Skeletal muscle tissue (tissue), 4 donors: ENCODE results near the gene TBC1D10A. TPM values are rescaled to one million over a fixed set of nuclear protein-coding genes. Genes with fewer than 3 reads are reported as not detected.

ENCODE experiments used
- H3K27ac ChIP-seq: one replicate; pipeline ENCODE4 v1.7.0; 2013; ENCODE audit warnings: mild to moderate bottlenecking, low read depth, low read length, inconsistent platforms
- H3K27me3 ChIP-seq, 3 donors: one replicate each; pipeline ENCODE4 v1.7.0; 2013; ENCODE audit warnings: low read length in 3 of 3; ENCODE audit not compliant: control insufficient read depth in 3 of 3, insufficient read depth in 3 of 3
- H3K36me3 ChIP-seq, 3 donors: one replicate each; pipeline ENCODE4 v1.7.0; 2013; ENCODE audit warnings: low read length in 3 of 3; ENCODE audit not compliant: control insufficient read depth in 3 of 3, insufficient read depth in 3 of 3
- H3K4me1 ChIP-seq, 3 donors: one replicate each; pipeline ENCODE4 v1.7.0; 2013; ENCODE audit warnings: low read length in 3 of 3, mild to moderate bottlenecking in 3 of 3; ENCODE audit not compliant: control insufficient read depth in 3 of 3, insufficient read depth in 3 of 3
- H3K4me3 ChIP-seq, 3 donors: one replicate each; pipeline ENCODE4 v1.7.0; 2013; ENCODE audit warnings: low read length in 3 of 3
- H3K9ac ChIP-seq, 3 donors: one replicate each; pipeline ENCODE4 v1.7.0; 2013; ENCODE audit warnings: low read length in 3 of 3, mild to moderate bottlenecking in 3 of 3, moderate library complexity in 2 of 3, low read depth in 1 of 3
- H3K9me3 ChIP-seq, 3 donors: one replicate each; pipeline ENCODE4 v1.7.0; 2013; ENCODE audit warnings: low read length in 3 of 3; ENCODE audit not compliant: control insufficient read depth in 3 of 3
- total RNA-seq: library from RNA; depleted of rRNA; stranded (reverse); fragments of >200 nt; gene quantifications from one replicate; pipeline ENCODE4 v1.2.3, GENCODE V29; 2014
- donor health status: Osteomylitis.

Gene TBC1D10A
- total RNA-seq, 1 donor from 2014 or later = 7.3 TPM

DNA sequence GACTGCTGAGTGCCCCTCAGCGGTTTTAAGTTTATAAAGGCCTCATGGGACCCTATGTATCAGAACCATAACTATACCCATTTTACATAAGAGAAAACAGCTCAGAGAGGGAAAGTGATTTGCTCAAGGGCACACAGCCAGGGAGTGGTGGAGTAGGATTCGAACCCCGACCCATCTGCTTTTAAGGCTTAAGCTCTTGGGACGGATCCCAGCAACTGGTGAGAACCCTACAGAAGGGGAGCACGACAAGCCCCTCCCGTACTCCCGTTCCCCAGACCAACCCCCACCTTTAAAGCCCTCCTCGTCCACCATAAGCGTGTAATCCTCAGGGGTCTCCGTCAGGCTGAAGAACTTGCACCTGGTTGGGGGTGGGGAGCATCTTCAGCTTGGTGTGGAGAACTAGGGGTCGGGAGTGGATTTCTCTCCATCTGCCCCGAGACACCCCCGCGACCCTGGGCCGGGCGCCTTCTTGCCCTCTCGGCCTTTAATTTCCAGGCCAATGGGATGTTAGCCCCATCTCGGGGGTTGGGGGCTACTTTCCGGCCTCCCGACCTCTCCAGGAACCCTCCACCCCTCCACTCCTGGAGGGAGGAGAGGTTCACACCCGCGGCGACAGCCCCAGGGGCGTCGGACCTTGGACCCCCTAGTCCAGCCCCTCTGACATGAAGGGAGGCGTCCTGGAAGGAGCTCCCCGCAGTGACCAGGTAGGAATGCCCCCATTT lies 38.2 kb downstream of the TBC1D10A start:
- Histone ChIP-seq H3K4me1 (peaks cover 35 to 43% (median 37%) of the 10 kb centered on the region in 3 donors), H3K27me3 (no peaks in the 10 kb centered on the region), H3K9ac (peak overlapping the region; percentile 65 to 86 (median 80)), H3K4me3 (peak overlapping the region; percentile 74 to 83 (median 81)), H3K9me3 (no peaks in the 10 kb centered on the region), H3K36me3 (peaks cover 7 to 11% (median 10%) of the 10 kb centered on the region in 3 donors), H3K27ac (peak overlapping the region; percentile 67)

DNA sequence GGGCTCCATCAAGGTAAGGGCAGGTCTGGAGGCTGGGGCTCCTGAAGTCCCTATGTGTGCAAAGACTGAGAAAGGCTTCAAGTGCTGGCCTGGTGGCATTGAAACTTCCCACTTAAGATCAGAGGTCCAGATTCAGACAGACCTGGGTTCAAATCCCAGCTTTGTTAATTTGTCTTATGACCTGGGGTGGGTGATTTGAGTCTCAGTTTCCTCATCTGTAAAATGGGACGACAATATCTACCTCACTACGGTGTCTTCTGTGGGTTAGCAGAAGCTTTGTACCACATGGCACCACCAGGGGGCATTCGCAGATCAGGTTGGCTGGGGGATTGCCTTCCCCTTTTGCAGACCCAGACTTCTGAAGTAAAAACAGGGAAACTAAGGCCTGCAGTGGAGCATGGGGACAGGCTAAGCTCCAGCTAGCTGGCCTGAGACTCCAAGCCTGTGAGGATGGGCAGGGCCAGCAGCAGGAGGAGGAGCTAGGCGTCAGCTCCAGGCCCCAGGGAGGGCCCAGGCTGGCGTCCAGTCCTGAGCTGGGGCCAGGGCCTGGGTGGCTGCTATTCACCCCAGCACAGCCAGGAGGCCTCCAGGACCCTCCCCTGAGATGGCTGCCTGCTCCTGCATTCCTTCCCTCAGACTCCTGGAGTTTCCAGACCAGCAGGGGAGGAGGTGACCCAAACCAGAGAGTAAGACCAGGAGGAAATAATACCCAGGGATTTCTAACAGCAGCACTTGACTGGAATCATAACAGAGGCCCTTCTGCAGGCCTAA lies 38.9 kb downstream of the TBC1D10A start:
- peaks cover under 1 to 5% (median 2%) of the 10 kb centered on the region in 3 donors for H3K36me3 ChIP-seq
- peak overlapping the region; percentile 67 for H3K27ac ChIP-seq

DNA sequence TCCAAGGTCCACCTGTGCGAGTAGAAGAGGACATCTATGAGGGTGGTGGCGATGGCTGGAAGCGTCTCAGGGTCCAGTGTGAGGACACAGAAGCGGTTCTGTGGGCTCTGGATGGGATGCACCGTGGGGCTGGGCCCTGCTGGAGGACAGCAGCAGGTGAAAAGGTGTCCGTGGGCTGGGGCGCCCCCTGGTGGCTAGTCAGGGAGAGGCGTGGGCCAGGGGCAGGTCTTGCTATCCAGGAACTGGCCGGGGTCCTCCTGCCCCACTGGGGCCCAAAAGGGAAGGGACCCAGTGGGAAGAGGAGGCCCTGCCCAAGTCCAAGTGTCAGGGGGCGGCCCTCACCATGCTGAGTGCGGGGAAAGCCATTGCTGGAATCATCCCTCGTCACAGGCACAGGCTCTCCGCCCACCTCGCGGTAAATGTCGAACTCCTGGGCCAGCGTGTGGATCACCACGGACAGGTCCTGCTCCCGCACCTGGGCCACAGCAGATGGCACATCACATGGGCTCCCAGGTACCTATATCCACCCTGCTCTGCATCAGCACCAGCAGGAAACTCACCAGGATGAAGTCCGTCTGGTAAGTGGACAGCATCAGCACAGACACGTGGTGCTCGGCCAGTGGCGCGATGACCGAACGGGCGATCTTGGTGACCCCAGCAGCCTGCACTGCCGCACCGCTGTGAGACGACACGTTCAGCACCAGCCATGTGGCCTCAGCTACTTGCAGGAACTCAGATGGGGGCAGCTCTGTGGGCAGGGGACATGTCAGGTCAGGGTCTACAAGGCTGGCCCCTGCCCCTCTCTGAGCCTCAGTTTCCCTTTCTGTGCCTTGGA lies 39.7 kb downstream of the TBC1D10A start:
- Histone ChIP-seq H3K4me3 (no peak overlapping the region), H3K9me3 (no peaks in the 10 kb centered on the region), H3K4me1 (peaks cover 35 to 38% (median 36%) of the 10 kb centered on the region in 3 donors), H3K27ac (no peak overlapping the region), H3K36me3 (no peaks in the 10 kb centered on the region), H3K27me3 (no peaks in the 10 kb centered on the region), H3K9ac (no peak overlapping the region)

More for the DNA sequence above, 38.9 kb downstream of the TBC1D10A start:
- peaks cover 35 to 43% (median 37%) of the 10 kb centered on the region in 3 donors for H3K4me1 ChIP-seq
- peak overlapping the region in 2 of 3 donors; percentile 60 to 80 for H3K9ac ChIP-seq
- H3K9me3 ChIP-seq = no peaks in the 10 kb centered on the region
- peak overlapping the region; percentile 74 to 83 (median 81) for H3K4me3 ChIP-seq
- no peaks in the 10 kb centered on the region for H3K27me3 ChIP-seq

- Histone ChIP-seq H3K27me3 (no peaks in the 10 kb centered on the region), H3K4me1 (peaks cover 29 to 33% (median 30%) of the 10 kb centered on the region in 3 donors), H3K4me3 (no peak overlapping the region), H3K27ac (no peak overlapping the region), H3K9me3 (no peaks in the 10 kb centered on the region), H3K36me3 (no peaks in the 10 kb centered on the region), H3K9ac (no peak overlapping the region)
Measured at GRCh38 chr22:30286331-30286730, 40.4 kb downstream of the TBC1D10A start.

DNA sequence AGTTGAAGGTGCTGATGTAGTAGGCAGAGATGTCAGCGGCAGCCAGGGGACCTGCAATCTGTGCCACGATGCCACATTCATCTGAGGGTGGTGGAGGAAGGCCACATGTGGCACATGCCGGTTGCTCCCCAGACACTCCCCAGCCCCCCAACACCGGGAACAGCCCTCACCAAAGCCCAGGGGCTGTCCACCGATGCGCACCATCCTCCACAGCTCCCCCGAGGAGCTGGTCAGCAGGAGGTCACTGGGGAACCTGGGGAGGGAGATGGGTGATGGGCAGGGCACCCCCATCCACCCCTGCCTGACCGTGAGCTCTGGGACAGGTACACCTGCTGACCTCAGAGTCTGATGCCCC lies 40.9 kb downstream of the TBC1D10A start:
- no peaks in the 10 kb centered on the region for H3K27me3 ChIP-seq
- H3K4me3 ChIP-seq = no peak overlapping the region
- no peaks in the 10 kb centered on the region for H3K9me3 ChIP-seq
- H3K9ac ChIP-seq = no peak overlapping the region
- H3K27ac ChIP-seq = no peak overlapping the region
- no peaks in the 10 kb centered on the region for H3K36me3 ChIP-seq
- peaks cover 24 to 28% (median 25%) of the 10 kb centered on the region in 3 donors for H3K4me1 ChIP-seq

DNA sequence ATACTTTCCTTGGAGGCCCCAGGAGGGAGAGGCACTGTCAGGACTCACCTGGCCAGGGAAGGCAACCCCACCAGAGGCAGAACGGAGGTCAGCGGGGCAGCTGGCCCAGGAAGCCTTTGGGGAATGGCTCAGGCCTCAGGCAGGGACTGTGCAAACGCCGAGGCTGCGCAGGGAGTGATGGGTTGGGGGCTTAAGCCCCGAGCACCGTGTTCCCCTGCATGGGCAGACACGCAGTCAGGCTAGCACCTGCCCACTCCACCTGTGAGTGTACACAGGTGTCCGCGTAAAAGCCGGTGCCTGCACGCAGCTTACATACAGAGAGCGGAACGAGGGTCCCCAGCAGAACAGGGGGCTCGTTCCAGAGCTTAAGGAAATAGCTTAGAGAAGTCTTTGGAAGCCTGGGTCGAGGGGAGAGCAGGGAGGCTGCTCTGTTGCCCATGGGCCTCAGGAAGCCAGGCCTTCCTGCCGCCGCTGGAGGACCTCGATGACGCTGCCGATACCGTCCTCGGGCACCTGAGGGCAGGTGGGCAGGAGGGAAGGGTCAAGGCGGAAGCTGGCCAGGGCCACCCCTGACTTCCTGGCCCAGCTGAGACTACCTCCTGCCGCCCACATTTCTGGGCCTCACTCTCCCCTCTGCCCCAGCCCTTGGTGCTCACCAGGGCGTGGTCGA lies 41.4 kb downstream of the TBC1D10A start:
- Histone ChIP-seq H3K27ac (no peak overlapping the region), H3K4me3 (no peak overlapping the region), H3K36me3 (no peaks in the 10 kb centered on the region), H3K4me1 (peaks cover 18 to 22% (median 20%) of the 10 kb centered on the region in 3 donors), H3K9me3 (no peaks in the 10 kb centered on the region), H3K27me3 (no peaks in the 10 kb centered on the region), H3K9ac (no peak overlapping the region)

DNA sequence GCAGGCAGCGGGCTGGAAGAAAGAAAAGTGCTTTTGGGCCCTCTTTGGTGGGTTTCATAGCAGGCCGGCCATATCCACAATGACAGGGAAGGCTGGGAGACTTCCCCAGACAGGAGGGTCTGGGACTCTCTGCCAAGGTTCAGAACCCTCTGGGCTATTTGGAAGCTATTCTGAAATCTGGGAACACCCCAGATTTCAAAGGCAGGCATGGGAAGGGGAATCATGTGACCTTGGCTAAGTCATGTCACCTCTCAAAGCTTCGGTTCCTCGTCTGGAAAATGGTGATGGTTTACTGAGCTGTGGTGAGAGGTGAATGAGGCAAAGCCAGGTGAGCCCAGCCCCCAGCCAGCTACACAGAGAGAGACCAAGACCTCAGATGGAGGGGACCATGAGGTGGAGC lies 42.1 kb downstream of the TBC1D10A start:
- H3K27me3 ChIP-seq = no peaks in the 10 kb centered on the region
- no peak overlapping the region for H3K9ac ChIP-seq
- H3K9me3 ChIP-seq = no peaks in the 10 kb centered on the region
- H3K36me3 ChIP-seq = no peaks in the 10 kb centered on the region
- peaks cover 13 to 16% (median 14%) of the 10 kb centered on the region in 3 donors for H3K4me1 ChIP-seq
- no peak overlapping the region for H3K4me3 ChIP-seq
- no peak overlapping the region for H3K27ac ChIP-seq

- Histone ChIP-seq H3K9ac (no peak overlapping the region), H3K4me1 (peaks cover 13 to 19% (median 16%) of the 10 kb centered on the region in 3 donors), H3K36me3 (no peaks in the 10 kb centered on the region), H3K27ac (no peak overlapping the region), H3K9me3 (no peaks in the 10 kb centered on the region), H3K4me3 (no peak overlapping the region), H3K27me3 (peaks cover 0 to 4% (median 0%) of the 10 kb centered on the region in 3 donors)
Measured at GRCh38 chr22:30284172-30284571, 42.6 kb downstream of the TBC1D10A start.

DNA sequence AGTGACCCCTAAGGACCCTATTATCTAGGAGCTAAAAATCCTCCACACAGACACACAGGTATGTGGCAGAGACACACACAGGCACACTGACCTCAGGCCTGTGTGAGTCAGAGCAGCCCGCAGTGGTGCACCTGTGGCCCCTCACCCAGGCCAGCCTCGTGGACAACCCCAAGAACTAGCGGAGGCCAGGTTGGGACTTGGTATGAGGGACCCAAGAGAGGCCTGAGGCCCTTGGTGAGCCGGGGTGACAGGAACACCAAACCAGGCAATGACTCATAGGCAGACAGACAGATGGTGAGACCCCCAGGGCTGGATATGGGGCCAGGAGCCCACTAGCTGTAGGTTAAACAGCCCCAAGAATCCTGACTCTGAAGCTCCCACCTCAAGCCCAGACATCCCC lies 43.4 kb downstream of the TBC1D10A start:
- peaks cover 6 to 16% (median 10%) of the 10 kb centered on the region in 3 donors for H3K4me1 ChIP-seq
- H3K27me3 ChIP-seq = peaks cover 0 to 4% (median 0%) of the 10 kb centered on the region in 3 donors
- no peak overlapping the region for H3K27ac ChIP-seq
- no peak overlapping the region for H3K4me3 ChIP-seq
- no peaks in the 10 kb centered on the region for H3K9me3 ChIP-seq
- H3K9ac ChIP-seq = no peak overlapping the region
- no peaks in the 10 kb centered on the region for H3K36me3 ChIP-seq
